Measurements from ENCODE around the gene MELTF. TPM values are rescaled to one million over a fixed set of nuclear protein-coding genes. Genes with fewer than 3 reads are reported as not detected.
A peak's percentile ranks its signal among the peaks of the same experiment; 100 is the strongest.

MELTF gene
- total RNA-seq, 1 donor from 2014 or later = 21.6 TPM

- H3K36me3 ChIP-seq = no peaks in the 10 kb centered on the region
Observed at GRCh38 chr3:197019535-197019934, 10.1 kb downstream of the MELTF start.

DNA sequence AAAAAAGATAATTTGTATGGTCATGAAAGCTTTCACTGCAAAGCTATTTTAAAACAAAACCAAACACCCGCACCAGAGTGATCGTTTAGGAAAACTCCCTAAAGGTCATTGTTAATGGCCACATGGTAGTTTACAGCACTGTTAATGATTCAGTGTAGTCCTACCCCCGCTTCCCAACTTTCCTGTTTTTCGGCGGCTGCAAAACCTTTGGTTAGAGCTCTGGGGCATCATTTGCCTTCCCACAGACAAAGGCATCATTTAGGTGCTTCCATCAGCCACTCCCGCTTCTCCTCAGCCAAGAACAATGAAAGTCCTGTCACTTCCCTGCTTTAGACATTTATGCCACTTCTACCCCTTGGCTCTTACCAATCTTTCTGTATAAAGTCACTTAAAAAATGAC is 10.6 kb downstream of the MELTF start:
- intact Hi-C loops (cut with DNase I) = no loop called here
- Histone ChIP-seq H3K9me3 (no peaks in the 10 kb centered on the region), H3K4me3 (no peak overlapping the region), H3K4me1 (no peaks in the 10 kb centered on the region), H3K27me3 (no peaks in the 10 kb centered on the region), H3K27ac (no peak overlapping the region), H3K36me3 (no peaks in the 10 kb centered on the region)
- TF ChIP-seq, protein P1, sequence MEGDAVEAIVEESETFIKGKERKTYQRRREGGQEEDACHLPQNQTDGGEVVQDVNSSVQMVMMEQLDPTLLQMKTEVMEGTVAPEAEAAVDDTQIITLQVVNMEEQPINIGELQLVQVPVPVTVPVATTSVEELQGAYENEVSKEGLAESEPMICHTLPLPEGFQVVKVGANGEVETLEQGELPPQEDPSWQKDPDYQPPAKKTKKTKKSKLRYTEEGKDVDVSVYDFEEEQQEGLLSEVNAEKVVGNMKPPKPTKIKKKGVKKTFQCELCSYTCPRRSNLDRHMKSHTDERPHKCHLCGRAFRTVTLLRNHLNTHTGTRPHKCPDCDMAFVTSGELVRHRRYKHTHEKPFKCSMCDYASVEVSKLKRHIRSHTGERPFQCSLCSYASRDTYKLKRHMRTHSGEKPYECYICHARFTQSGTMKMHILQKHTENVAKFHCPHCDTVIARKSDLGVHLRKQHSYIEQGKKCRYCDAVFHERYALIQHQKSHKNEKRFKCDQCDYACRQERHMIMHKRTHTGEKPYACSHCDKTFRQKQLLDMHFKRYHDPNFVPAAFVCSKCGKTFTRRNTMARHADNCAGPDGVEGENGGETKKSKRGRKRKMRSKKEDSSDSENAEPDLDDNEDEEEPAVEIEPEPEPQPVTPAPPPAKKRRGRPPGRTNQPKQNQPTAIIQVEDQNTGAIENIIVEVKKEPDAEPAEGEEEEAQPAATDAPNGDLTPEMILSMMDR (IDR thresholded peaks at IDR 0.05) = no peak
- no peak for DNase-seq (ENCODE audit: low spot score in 2 of 2)

More at GRCh38 chr3:197019535-197019934, 10.1 kb downstream of the MELTF start:
- TF ChIP-seq, protein P1 (IDR thresholded peaks at IDR 0.05) = no peak
- Histone ChIP-seq H3K4me1 (no peaks in the 10 kb centered on the region), H3K9me3 (no peaks in the 10 kb centered on the region), H3K4me3 (no peak overlapping the region), H3K27me3 (no peaks in the 10 kb centered on the region), H3K27ac (no peak overlapping the region)
- intact Hi-C loops (cut with DNase I) = no loop called here
- DNase-seq (ENCODE audit: low spot score in 2 of 2) = peak in 1 of 2 donors; percentile 7

- no peaks in the 10 kb centered on the region for H3K9me3 ChIP-seq
- DNase-seq (ENCODE audit: low spot score in 2 of 2) = no peak
Observed at GRCh38 chr3:197017003-197017402, 12.6 kb downstream of the MELTF start.

DNA sequence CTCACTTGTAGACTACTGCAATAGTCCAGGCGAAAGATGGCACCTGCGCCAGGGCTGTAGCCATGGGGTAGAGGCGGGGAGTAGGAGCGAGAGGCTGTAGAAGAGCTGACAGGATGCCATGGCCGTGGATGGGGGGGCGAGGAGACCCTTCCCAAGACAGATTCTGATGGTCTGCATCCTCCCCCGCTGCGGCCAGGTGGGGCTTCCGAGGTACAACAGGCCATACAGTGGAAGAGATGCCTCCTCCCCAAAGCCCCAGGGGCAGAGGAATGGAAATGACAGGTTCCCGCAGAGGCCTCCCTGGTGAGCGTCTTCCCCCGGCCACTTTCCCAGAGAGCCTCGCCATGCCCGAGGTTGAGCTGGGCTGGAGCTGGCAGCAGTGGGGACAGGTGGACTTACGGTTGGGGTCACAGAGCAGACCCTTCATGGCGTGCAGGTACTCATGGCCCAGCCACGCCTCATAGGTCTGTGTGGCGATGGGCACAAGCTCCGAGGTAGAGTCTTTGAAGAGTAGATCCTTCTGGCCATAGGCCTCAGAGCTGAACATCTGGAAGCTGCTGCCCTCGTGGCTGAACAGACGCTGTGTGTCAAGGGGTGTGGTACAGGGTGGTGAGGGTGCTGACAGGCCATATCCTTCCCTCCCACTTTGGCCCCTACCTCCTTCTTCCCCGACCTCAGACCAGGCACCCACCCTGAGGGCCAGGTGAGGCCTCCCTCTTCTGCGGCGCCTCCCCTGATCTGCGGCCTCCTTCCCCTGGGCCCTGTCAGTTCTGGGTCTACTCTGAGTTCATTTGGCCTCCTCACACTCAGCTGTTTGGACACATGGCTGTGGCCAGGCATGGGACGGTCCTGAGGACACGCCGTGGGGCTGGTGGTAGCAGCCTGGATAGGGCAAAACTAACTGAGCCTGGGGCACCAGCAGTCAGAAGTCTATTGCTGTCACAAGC is 13.6 kb downstream of the MELTF start:
- H3K4me3 ChIP-seq = no peak overlapping the region
- DNase-seq (ENCODE audit: low spot score in 2 of 2) = no peak
- H3K27ac ChIP-seq = no peak overlapping the region
- H3K27me3 ChIP-seq = no peaks in the 10 kb centered on the region
- H3K4me1 ChIP-seq = no peaks in the 10 kb centered on the region
- no peaks in the 10 kb centered on the region for H3K36me3 ChIP-seq
- TF ChIP-seq, protein P1 (IDR thresholded peaks at IDR 0.05) = no peak
- intact Hi-C loops (cut with DNase I) = no loop called here
- H3K9me3 ChIP-seq = no peaks in the 10 kb centered on the region

More at GRCh38 chr3:197017003-197017402, 12.6 kb downstream of the MELTF start:
- no peak overlapping the region for H3K27ac ChIP-seq
- TF ChIP-seq, protein P1 (IDR thresholded peaks at IDR 0.05) = no peak
- no peaks in the 10 kb centered on the region for H3K36me3 ChIP-seq
- H3K27me3 ChIP-seq = no peaks in the 10 kb centered on the region
- intact Hi-C loops (cut with DNase I) = no loop called here
- H3K4me1 ChIP-seq = no peaks in the 10 kb centered on the region
- no peak overlapping the region for H3K4me3 ChIP-seq

- H3K27ac ChIP-seq = no peak overlapping the region
- no peaks in the 10 kb centered on the region for H3K9me3 ChIP-seq
- H3K27me3 ChIP-seq = no peaks in the 10 kb centered on the region
- H3K4me1 ChIP-seq = no peaks in the 10 kb centered on the region
- no peak for DNase-seq (ENCODE audit: low spot score in 2 of 2)
- TF ChIP-seq, protein P1 (IDR thresholded peaks at IDR 0.05) = no peak
- no peak overlapping the region for H3K4me3 ChIP-seq
- no peaks in the 10 kb centered on the region for H3K36me3 ChIP-seq
- intact Hi-C loops (cut with DNase I) = no loop called here
Observed at GRCh38 chr3:197014942-197015575, 14.6 kb downstream of the MELTF start.

All from ascending aorta (tissue), 2 donors.